ENCODE measurements around the gene ZNF326.
"Not testable (repeated sequence)": the region's sequence is repeated elsewhere in the genome, so short reads cannot be mapped to it uniquely, and the experiment has no call there.

ZNF326 gene

DNA sequence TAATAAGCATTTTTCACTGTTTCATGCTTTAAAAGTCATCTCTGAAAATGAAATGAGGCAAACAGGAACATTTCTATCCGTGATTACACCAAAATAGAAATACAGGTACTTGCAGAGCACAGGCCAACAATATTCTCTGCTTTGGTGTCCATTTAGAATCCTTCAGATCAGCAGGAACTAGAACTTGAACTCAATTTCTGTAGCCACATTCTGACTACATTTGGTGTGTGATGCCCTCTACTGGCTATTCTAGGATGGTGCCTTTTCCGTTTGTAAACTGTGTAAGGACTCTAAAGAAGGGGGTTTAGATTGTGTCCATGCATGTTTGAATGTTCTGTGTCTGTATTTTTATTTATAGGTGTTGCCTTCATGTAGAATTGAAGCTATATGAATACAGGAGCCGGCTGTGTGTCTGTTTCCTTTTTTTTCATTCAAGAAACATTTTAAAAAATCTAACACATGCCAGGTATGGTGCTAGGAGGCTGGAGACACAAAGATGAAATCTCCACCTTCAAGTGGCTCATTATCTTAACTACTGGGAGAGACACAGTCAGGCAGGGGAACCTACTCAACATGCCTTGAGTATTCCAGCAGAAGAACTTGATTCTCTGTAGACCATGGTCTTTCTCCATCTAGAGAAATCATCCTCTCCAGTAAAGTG is 7.6 kb upstream of the ZNF326 start:
- no peaks in the 10 kb centered on the region for H3K27me3 ChIP-seq (ENCODE audit: insufficient read depth, low read length)
- no peak overlapping the region for H3K9ac ChIP-seq (ENCODE audit: low read depth, low read length)
- H3K4me3 ChIP-seq (ENCODE audit: low read length), result no peak overlapping the region
- no peak overlapping the region for H3K27ac ChIP-seq (ENCODE audit: low read depth, low read length)
- no peaks in the 10 kb centered on the region for H3K36me3 ChIP-seq (ENCODE audit: insufficient read depth, low read length)
- under 1% methylated on average over 3 of the region's 3 CpGs for WGBS
- H3K4me1 ChIP-seq (ENCODE audit: insufficient read depth, low read length), result peaks cover 8% of the 10 kb centered on the region
- H3K9me3 ChIP-seq (ENCODE audit: insufficient read depth, low read depth, low read length), result no peaks in the 10 kb centered on the region

DNA sequence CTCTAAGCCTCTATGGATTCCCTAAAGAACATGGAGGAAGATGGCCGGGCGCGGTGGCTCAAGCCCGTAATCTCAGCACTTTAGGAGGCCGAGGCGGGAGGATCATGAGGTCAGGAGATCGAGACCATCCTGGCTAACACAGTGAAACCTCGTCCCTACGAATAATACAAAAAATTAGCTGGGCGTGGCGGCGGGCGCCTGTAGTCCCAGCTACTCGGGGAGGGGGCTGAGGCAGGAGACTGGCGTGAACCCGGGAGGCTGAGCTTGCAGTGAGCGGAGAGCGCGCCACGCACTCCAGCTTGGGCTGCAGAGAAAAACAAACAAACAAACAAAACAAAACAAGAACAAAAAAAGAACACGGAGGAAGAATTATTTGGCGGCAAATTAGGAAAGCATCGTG is 5.8 kb upstream of the ZNF326 start:
- no peaks in the 10 kb centered on the region for H3K36me3 ChIP-seq (ENCODE audit: insufficient read depth, low read length)
- H3K4me3 ChIP-seq (ENCODE audit: low read length), result no peak overlapping the region
- no peaks in the 10 kb centered on the region for H3K9me3 ChIP-seq (ENCODE audit: insufficient read depth, low read depth, low read length)
- no peak overlapping the region for H3K9ac ChIP-seq (ENCODE audit: low read depth, low read length)
- no peaks in the 10 kb centered on the region for H3K27me3 ChIP-seq (ENCODE audit: insufficient read depth, low read length)
- H3K27ac ChIP-seq (ENCODE audit: low read depth, low read length), result no peak overlapping the region
- H3K4me1 ChIP-seq (ENCODE audit: insufficient read depth, low read length), result peaks cover 8% of the 10 kb centered on the region
- 95% methylated on average over 23 of the region's 23 CpGs for WGBS

DNA sequence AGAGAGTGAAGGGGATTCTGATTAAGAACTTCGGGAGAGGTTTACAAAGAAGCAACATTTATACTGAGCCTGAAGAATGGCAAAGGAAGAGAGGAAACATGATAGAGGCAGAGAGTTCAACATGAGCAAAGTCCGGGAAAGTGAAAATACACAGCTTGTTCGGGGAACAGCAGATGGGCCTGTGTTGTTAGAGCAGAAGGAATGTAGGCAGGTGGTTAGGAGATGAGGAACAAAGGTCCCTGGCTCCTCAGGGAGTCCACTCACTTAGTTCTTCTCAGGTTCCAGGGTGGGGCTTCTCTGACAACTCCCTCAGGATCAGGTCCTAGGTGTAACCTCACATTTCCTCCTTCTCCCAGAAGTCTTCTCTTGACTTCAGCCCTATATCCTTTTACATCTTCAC is 5.1 kb upstream of the ZNF326 start:
- no peak overlapping the region for H3K4me3 ChIP-seq (ENCODE audit: low read length)
- H3K36me3 ChIP-seq (ENCODE audit: insufficient read depth, low read length), result no peaks in the 10 kb centered on the region
- 88% methylated on average over 3 of the region's 3 CpGs for WGBS
- no peak overlapping the region for H3K27ac ChIP-seq (ENCODE audit: low read depth, low read length)
- peaks cover 8% of the 10 kb centered on the region for H3K4me1 ChIP-seq (ENCODE audit: insufficient read depth, low read length)
- no peak overlapping the region for H3K9ac ChIP-seq (ENCODE audit: low read depth, low read length)
- no peaks in the 10 kb centered on the region for H3K9me3 ChIP-seq (ENCODE audit: insufficient read depth, low read depth, low read length)
- no peaks in the 10 kb centered on the region for H3K27me3 ChIP-seq (ENCODE audit: insufficient read depth, low read length)

DNA sequence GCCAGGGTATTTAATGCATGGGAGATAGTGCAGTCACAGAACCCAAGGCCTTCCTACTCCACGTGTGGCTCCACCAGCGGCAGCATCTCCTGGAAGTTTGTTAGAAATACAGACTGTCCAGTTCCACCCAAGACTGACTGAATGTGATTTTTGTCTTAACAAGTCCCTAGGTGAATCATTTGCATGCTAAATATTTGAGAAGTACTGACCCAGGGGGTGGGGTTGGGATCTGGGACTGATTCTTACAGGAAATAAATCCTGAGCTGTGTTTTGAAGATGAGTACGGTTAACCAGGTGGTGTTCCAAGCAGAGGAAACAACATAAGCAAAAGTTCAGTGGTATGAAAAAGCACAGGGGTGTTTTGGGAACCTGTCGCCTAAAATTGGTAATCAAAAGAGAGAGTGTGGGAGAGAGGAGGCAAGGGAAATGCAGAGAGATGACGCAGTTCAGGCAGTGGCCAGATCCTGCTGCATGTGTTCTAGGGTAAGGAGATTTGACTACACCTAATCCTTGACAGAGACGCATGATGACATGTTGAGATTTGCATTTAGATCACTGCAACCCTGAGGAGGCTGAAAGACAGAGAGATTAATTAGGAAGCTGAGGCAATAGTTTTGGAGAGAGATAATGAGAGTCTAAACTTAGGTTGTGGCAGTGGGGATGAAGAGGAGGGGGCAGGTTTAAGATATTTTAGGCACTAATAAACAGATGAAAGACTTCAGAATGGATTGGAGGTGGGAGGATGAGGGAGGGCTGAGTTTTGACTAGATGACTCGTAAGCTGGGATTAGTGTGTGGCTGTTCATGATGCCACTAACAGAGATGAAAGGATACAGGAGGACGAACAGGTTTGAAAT is 3.7 kb upstream of the ZNF326 start:
- Histone ChIP-seq H3K9ac (ENCODE audit: low read depth, low read length) (no peak overlapping the region), H3K4me3 (ENCODE audit: low read length) (no peak overlapping the region), H3K4me1 (ENCODE audit: insufficient read depth, low read length) (peaks cover 10% of the 10 kb centered on the region), H3K36me3 (ENCODE audit: insufficient read depth, low read length) (no peaks in the 10 kb centered on the region), H3K27ac (ENCODE audit: low read depth, low read length) (no peak overlapping the region), H3K27me3 (ENCODE audit: insufficient read depth, low read length) (no peaks in the 10 kb centered on the region), H3K9me3 (ENCODE audit: insufficient read depth, low read depth, low read length) (no peaks in the 10 kb centered on the region)
- 80% methylated on average over 8 of the region's 8 CpGs for WGBS

DNA sequence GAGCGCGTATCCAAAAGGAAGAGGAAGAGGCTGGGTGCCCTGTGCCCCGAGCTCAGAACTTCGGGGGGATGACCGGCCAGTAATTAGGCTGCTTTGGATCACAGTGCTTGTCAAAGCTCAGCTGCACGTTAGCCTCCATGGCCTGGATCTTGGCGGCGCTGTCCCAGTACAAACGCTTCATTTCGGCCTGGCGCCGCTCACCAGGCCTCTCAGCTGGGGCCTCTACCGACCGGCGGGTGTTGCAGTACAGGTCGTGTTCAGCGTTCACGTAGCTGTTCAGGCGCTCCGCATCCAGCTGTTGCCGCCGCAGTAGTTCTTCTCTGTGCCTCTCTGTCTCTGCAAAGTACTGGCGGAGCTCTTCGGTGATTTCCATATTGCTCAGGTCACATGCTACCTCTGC is 1.4 kb upstream of the ZNF326 start:
- peaks cover 7% of the 10 kb centered on the region for H3K36me3 ChIP-seq (ENCODE audit: insufficient read depth, low read length)
- WGBS, result 97% methylated on average over 24 of the region's 24 CpGs
- H3K4me1 ChIP-seq (ENCODE audit: insufficient read depth, low read length), result peaks cover 18% of the 10 kb centered on the region
- H3K27ac ChIP-seq (ENCODE audit: low read depth, low read length), result no peak overlapping the region
- H3K4me3 ChIP-seq (ENCODE audit: low read length), result no peak overlapping the region
- H3K27me3 ChIP-seq (ENCODE audit: insufficient read depth, low read length), result no peaks in the 10 kb centered on the region
- no peaks in the 10 kb centered on the region for H3K9me3 ChIP-seq (ENCODE audit: insufficient read depth, low read depth, low read length)
- H3K9ac ChIP-seq (ENCODE audit: low read depth, low read length), result no peak overlapping the region

DNA sequence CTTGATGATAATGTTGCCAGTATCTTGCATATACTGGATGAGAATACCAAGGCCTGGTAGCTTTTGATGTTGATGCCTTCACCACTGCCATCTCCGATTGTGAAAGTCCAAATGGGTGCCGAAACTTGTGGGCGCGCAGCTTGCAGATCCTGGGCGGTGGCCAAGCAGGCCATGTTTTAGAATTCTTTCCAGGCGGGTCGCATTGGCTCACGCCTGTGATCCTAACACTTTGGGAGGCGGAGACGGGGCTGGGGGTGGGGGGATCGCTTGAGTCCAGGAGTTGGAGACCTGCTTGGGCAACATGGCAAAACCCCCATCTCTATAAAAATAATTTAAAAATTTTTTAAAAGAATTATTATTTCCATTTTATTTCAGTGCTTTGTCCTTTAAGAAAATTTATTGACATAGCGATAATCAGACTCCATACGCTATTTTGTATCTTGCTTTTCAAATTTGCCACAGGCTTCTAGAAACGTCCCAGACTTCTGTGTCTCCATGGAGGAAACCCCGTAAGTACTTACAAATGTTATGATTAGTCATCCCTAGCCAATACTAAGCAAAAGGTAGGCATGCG is 592 bp upstream of the ZNF326 start:
- peak overlapping the region; percentile 90; the same call in 1 of the 2 replicates for H3K27ac ChIP-seq (ENCODE audit: low read depth, low read length)
- no peaks in the 10 kb centered on the region for H3K9me3 ChIP-seq (ENCODE audit: insufficient read depth, low read depth, low read length)
- peak overlapping the region; percentile 91 for H3K4me3 ChIP-seq (ENCODE audit: low read length)
- 69% methylated on average over 15 of the region's 16 CpGs for WGBS
- H3K4me1 ChIP-seq (ENCODE audit: insufficient read depth, low read length), result peaks cover 23% of the 10 kb centered on the region
- H3K9ac ChIP-seq (ENCODE audit: low read depth, low read length), result peak overlapping the region; percentile 59
- no peaks in the 10 kb centered on the region for H3K27me3 ChIP-seq (ENCODE audit: insufficient read depth, low read length)
- peaks cover 14% of the 10 kb centered on the region for H3K36me3 ChIP-seq (ENCODE audit: insufficient read depth, low read length)

DNA sequence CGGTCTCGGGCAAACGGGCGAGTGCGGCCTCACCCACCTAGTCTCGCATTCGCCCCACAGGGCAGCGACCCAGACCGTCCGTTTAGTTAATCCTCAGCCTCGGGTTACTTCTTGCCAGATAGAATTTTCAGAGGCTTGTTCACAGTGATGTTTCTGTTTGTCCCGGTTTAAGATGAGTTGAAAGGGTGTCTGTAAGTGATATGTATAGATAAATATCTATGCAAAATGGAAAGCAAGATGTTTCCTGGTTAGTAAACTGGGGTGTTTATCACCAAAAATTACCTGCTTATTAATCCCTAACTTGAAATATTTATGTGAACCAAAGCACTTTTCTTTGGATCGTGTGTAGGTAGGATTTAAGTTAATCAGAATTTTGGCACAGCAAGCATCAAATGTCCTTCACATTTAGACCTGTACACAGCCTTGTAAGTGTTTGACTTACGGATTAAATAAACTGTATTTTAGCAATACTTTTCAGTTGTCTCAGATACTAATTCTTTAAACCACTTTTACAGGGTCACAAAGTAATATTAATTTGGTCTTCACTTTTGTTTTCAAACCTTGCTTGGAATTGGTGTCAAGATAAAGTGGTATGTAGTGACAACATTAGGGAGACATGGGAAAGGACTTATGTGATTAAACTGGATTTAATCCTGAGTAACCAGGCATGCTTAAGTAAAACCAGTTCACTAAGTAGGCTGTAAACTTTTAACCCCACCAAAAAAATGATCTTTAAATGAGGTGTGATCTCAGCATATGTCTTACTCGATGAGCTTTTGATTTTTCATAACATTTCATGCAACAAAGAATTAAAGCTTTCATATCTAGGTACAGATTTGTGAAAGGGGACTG is 914 bp downstream of the ZNF326 start:
- Histone ChIP-seq H3K9me3 (ENCODE audit: insufficient read depth, low read depth, low read length) (no peaks in the 10 kb centered on the region), H3K27me3 (ENCODE audit: insufficient read depth, low read length) (no peaks in the 10 kb centered on the region), H3K27ac (ENCODE audit: low read depth, low read length) (peak overlapping the region; percentile 93), H3K9ac (ENCODE audit: low read depth, low read length) (peak overlapping the region; percentile 97), H3K4me1 (ENCODE audit: insufficient read depth, low read length) (peaks cover 21% of the 10 kb centered on the region), H3K36me3 (ENCODE audit: insufficient read depth, low read length) (peaks cover 26% of the 10 kb centered on the region), H3K4me3 (ENCODE audit: low read length) (peak overlapping the region; percentile 91)
- under 1% methylated on average over 12 of the region's 15 CpGs for WGBS

DNA sequence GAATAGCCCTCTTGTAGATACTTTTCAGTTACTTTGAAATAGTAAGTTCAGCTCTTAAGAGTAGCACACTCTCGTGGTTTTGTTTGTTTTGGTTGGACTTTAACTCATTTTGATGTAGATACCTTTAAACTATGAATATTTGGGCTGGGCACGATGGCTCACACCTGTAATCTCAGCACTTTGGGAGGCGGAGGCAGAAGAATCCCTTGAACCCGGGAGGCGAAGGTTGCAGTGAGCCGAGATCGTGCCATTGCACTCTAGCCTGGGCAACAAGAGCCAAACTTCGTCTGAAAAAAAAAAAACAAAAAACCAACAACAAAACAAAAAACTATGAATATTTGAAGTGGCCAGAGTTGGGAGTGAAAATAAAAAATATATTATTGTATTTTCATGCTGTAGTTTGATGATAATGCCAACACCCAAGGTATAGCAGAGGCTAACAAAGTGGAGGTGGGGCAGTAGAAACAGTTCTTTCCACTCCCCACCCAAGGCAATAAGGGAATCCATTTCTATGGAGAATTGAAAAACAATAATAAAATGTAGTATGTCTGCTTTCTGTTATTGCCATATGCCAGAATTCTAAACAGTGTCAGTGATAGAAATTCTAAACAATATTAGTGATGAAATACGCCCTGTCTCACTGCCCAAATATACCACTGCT is 1.7 kb downstream of the ZNF326 start:
- Histone ChIP-seq H3K4me3 (ENCODE audit: low read length) (peak overlapping the region; percentile 91), H3K9ac (ENCODE audit: low read depth, low read length) (peak overlapping the region; percentile 97), H3K27me3 (ENCODE audit: insufficient read depth, low read length) (no peaks in the 10 kb centered on the region), H3K9me3 (ENCODE audit: insufficient read depth, low read depth, low read length) (no peaks in the 10 kb centered on the region), H3K36me3 (ENCODE audit: insufficient read depth, low read length) (peaks cover 29% of the 10 kb centered on the region), H3K27ac (ENCODE audit: low read depth, low read length) (no peak overlapping the region), H3K4me1 (ENCODE audit: insufficient read depth, low read length) (peaks cover 21% of the 10 kb centered on the region)
- 41% methylated on average over 7 of the region's 9 CpGs for WGBS

DNA sequence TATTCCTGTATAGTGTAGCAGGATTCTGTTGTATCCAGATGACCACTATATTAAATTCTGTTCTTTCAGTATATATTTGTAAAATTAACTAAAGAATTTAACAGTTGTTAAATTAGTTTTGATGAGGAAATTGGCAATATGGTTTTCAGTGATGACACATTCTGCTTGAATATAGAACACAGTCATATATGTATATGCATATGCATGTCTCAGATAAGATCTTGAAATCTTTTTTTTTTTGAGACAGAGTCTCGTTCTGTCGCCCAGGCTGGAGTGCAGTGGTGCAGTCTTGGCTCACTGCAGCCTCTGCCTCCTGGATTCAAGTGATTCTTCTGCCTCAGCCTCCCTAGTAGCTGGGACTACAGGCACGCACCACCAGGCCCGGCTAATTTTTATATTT is 2.2 kb downstream of the ZNF326 start:
- Histone ChIP-seq H3K4me3 (ENCODE audit: low read length) (peak overlapping the region; percentile 91), H3K36me3 (ENCODE audit: insufficient read depth, low read length) (peaks cover 35% of the 10 kb centered on the region), H3K4me1 (ENCODE audit: insufficient read depth, low read length) (peaks cover 21% of the 10 kb centered on the region)
- not testable (repeated sequence) for H3K27ac ChIP-seq (ENCODE audit: low read depth, low read length); H3K27me3 ChIP-seq (ENCODE audit: insufficient read depth, low read length); H3K9me3 ChIP-seq (ENCODE audit: insufficient read depth, low read depth, low read length); H3K9ac ChIP-seq (ENCODE audit: low read depth, low read length)
- WGBS, result 91% methylated on average over 4 of the region's 4 CpGs

DNA sequence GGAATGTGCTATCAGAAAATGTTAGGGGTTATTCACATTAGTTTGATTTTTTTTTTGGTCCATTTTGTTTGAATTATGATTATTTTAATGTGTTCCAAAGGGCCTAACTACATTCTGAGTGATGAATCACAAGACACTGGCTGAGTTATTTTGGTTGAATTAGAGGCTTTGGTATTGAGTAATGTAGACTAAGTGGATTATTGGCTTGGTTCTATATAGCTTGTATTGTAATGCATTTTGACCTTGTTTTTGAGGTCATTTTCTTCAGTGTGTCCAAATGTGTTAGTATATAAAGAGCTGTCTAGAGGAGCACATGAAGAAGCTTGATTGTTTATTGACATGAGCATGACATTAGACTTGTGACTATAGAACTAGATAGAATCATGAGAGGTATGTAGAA is 3.4 kb downstream of the ZNF326 start:
- Histone ChIP-seq H3K27me3 (ENCODE audit: insufficient read depth, low read length) (no peaks in the 10 kb centered on the region), H3K27ac (ENCODE audit: low read depth, low read length) (no peak overlapping the region), H3K36me3 (ENCODE audit: insufficient read depth, low read length) (peaks cover 42% of the 10 kb centered on the region), H3K4me3 (ENCODE audit: low read length) (no peak overlapping the region), H3K9ac (ENCODE audit: low read depth, low read length) (no peak overlapping the region), H3K4me1 (ENCODE audit: insufficient read depth, low read length) (peaks cover 21% of the 10 kb centered on the region), H3K9me3 (ENCODE audit: insufficient read depth, low read depth, low read length) (no peaks in the 10 kb centered on the region)
